ENCODE results near the gene TAF9B. TPM values are rescaled to one million over a fixed set of nuclear protein-coding genes. Genes with fewer than 3 reads are reported as not detected.

TAF9B gene
- total and polyA plus RNA-seq, 2 donors (not counting 3 experiments of a cell fraction or from before 2014, with no cell fraction given), result 16.0 to 25.9 TPM

GRCh38 chrX:78131117-78131516 is 8.3 kb downstream of the TAF9B start:
- Histone ChIP-seq H3K36me3 (ENCODE audit: control insufficient read depth in 2 of 2, extremely low read depth in 1 of 2, insufficient read depth in 2 of 2, low read length in 2 of 2) (peaks cover 0 to 3% of the 10 kb centered on the region in 2 experiments), H3K27ac (ENCODE audit: insufficient read depth, low read depth, low read length) (no peak overlapping the region), H3K4me1 (ENCODE audit: control insufficient read depth, extremely low read depth, insufficient read depth, low read length) (no peaks in the 10 kb centered on the region), H3K4me3 (replicated peaks in 1 of 3; ENCODE audit: insufficient read depth in 1 of 3, low read depth in 1 of 3, low read length in 3 of 3) (no peak overlapping the region), H3K9me3 (replicated peaks; ENCODE audit: control insufficient read depth, insufficient read depth, low read length) (no peaks in the 10 kb centered on the region), H3K4me2 (ENCODE audit: insufficient read depth, low read length) (no peak overlapping the region), H2AFZ (ENCODE audit: low read depth, low read length) (no peak overlapping the region), H3K79me2 (ENCODE audit: control insufficient read depth, insufficient read depth, low read length) (no peaks in the 10 kb centered on the region), H3K27me3 (ENCODE audit: control insufficient read depth in 2 of 2, insufficient read depth in 2 of 2, low read length in 2 of 2) (no peaks in the 10 kb centered on the region), H3K9me1 (replicated peaks; ENCODE audit: control insufficient read depth, extremely low read depth, insufficient read depth, low read length) (no peaks in the 10 kb centered on the region), H4K20me1 (replicated peaks; ENCODE audit: control insufficient read depth, extremely low read depth, insufficient read depth, low read length) (no peaks in the 10 kb centered on the region), H3K9ac (replicated peaks; ENCODE audit: extremely low read depth, insufficient read depth, low read length) (no peak overlapping the region)
- dilution Hi-C loops (cut with MboI; ENCODE audit: extremely low pct_ligation_motif_present, low sequenced_read_pairs), result no loop called here
- POLR2A ChIA-PET, result interaction anchor here (0.7 kb wide), 1 partner anchor 9 kb away, joined by 3 read pairs; the partner anchor contains the start of gene TAF9B
- no TSS peak for BruUV-seq (replicated peaks)
- no peak for FAIRE-seq
- CTCF ChIA-PET, result no interaction called here
- TF ChIP-seq GATA2 (IDR thresholded peaks at IDR 0.05; ENCODE audit: insufficient read depth, insufficient read length, low read depth, low read length) (no peak), MAX (IDR thresholded peaks at IDR 0.05; ENCODE audit: insufficient read depth, insufficient read length) (no peak), CTCF (IDR thresholded peaks at IDR 0.05; ENCODE audit: extremely low read depth in 1 of 2, insufficient read depth in 1 of 2, low read depth in 1 of 2, low read length in 2 of 2) (no peak), MYC (IDR thresholded peaks at IDR 0.05; ENCODE audit: low read depth, low read length) (no peak), EZH2 (IDR thresholded peaks at IDR 0.05; ENCODE audit: borderline replicate concordance, low read depth, low read length, severe bottlenecking) (no peak), JUN (IDR thresholded peaks at IDR 0.05; ENCODE audit: borderline replicate concordance, insufficient read depth, insufficient read length, low read depth) (no peak), FOS (IDR thresholded peaks at IDR 0.05; ENCODE audit: borderline replicate concordance, insufficient read depth, low read length) (no peak), POLR2AphosphoS5 (IDR thresholded peaks at IDR 0.05; ENCODE audit: insufficient read depth, low read depth, low read length) (no peak), POLR2A (IDR thresholded peaks at IDR 0.05; ENCODE audit: low read depth, low read length) (no peak)
- DNase-seq (ENCODE audit: low read depth, low spot score), result no peak
- intact Hi-C loops (cut with micrococcal nuclease), result loop anchor here (10.0 kb wide), 1 partner anchor 954 kb away; no protein-coding TSS in a partner anchor

All from endothelial cell of umbilical vein (primary cell).